ENCODE data around the gene LRRC8D.

DNA sequence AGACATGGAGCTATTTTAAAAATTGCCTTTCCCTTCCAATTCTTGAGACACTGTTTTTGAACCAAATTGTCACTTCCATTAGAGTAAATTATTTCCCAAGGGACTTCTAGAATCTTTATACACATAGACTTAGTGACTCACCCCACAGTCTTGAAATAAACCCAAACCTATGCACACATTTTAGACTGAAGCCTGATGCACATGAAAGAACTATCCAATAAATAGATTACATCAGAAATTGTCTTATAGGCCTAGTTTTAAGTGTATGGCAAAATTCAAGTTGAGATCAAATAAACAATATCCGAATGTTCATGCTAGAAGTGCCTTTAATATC, 141.9 kb downstream of the LRRC8D start:
- TF ChIP-seq, protein P1, sequence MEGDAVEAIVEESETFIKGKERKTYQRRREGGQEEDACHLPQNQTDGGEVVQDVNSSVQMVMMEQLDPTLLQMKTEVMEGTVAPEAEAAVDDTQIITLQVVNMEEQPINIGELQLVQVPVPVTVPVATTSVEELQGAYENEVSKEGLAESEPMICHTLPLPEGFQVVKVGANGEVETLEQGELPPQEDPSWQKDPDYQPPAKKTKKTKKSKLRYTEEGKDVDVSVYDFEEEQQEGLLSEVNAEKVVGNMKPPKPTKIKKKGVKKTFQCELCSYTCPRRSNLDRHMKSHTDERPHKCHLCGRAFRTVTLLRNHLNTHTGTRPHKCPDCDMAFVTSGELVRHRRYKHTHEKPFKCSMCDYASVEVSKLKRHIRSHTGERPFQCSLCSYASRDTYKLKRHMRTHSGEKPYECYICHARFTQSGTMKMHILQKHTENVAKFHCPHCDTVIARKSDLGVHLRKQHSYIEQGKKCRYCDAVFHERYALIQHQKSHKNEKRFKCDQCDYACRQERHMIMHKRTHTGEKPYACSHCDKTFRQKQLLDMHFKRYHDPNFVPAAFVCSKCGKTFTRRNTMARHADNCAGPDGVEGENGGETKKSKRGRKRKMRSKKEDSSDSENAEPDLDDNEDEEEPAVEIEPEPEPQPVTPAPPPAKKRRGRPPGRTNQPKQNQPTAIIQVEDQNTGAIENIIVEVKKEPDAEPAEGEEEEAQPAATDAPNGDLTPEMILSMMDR (IDR thresholded peaks at IDR 0.05; ENCODE audit: low read depth, low read length): no peak
- TF ChIP-seq POLR2A (IDR thresholded peaks at IDR 0.05; ENCODE audit: extremely low read depth, insufficient read length): no peak
